ENCODE results near the gene ARL15.

DNA sequence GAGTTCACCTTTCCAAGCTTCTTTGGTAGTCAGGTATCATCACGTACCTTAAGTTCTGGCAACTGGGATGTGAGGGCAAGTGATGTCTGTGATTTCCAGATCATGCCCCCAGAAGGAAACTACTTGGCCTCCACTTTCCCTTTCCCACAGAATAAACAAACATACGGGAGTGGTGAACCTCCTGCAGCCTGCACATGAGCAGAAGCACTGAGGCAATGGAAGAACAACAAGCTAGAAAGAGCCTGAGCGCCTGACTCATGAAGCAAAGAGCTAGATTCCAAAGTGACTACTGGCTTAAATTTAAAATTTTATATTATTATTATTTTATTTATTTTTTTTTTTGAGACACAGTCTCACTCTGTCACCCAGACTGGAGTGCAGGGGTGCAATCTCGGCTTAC, 35.0 kb downstream of the ARL15 start:
- TF ChIP-seq, protein P1, sequence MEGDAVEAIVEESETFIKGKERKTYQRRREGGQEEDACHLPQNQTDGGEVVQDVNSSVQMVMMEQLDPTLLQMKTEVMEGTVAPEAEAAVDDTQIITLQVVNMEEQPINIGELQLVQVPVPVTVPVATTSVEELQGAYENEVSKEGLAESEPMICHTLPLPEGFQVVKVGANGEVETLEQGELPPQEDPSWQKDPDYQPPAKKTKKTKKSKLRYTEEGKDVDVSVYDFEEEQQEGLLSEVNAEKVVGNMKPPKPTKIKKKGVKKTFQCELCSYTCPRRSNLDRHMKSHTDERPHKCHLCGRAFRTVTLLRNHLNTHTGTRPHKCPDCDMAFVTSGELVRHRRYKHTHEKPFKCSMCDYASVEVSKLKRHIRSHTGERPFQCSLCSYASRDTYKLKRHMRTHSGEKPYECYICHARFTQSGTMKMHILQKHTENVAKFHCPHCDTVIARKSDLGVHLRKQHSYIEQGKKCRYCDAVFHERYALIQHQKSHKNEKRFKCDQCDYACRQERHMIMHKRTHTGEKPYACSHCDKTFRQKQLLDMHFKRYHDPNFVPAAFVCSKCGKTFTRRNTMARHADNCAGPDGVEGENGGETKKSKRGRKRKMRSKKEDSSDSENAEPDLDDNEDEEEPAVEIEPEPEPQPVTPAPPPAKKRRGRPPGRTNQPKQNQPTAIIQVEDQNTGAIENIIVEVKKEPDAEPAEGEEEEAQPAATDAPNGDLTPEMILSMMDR (IDR thresholded peaks at IDR 0.05), result no peak
- TF ChIP-seq POLR2A (IDR thresholded peaks at IDR 0.05), result no peak
